ELF-1 (cell line): ENCODE data around the gene CPD.
A peak's percentile ranks its signal among the peaks of the same experiment; 100 is the strongest.

Experiments
- DNase-seq: peaks from one replicate; pipeline ENCODE4 v3.0.0-alpha.2; 2016; ENCODE audit warnings: low read depth, low spot score

Gene CPD

DNA sequence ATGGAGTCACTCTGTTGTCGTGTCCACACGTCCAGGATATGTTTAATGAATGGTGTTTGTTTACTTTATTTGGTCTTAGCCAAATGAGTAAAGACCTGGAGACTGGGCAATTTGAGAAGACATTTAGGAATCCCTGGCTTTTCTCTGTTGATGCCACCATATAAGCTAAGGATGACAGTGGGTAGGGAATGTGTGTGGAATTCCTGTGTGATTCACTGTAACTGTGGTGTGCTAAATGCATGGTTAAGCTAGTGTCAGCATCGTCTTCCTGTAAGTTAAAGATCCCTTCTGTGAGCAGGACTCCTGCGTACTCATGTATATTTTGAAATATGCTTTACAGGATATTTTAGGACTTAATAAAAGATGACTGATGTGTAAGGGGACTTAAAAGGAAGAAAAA is 124.8 kb downstream of the CPD start:
- DNase-seq, result no peak

DNA sequence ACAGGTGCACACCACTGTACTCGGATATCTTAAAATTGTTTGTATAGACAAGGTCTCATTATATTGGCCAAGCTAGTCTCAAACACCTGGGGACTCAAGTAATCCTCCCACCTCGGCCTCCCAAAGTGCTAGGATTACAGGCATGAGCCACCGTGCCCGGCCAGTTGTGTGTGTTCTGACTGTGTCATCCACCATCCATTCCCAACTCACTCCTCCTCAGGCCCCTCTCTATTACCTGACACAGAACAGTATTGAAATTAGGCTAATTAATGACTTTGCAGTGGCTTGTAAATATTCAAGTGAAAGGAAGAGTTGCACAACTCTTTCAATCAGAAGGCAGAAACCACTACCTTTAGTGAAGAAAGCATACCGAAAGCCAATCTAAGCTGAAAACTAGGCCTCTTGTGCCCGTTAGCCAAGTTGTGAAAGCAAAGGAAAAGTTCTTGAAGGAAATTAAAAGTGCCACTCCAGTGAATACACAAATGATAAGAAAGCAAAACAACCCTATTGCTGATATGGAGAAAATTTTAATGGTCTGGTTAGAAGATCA is 127.2 kb downstream of the CPD start:
- no peak for DNase-seq

DNA sequence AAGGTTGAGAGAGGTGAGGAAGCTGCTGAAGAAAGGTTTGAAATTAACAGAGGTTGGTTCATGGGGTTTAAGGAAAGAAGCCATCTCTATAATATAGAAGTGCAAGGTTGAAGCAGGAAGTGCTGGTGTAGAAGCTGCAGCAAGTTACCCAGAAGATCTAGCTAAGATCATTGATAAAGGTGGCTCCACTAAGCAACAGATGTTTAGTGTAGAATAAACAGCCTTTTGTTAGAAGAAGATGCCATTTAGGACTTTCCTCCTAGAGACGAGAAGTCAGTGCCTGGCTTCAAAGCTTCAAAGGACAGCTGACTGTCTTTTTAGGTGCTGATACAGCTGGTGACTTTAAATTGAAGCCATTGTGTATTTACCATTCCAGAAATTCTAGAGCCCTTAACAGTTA is 127.8 kb downstream of the CPD start:
- peak; percentile 11 for DNase-seq

DNA sequence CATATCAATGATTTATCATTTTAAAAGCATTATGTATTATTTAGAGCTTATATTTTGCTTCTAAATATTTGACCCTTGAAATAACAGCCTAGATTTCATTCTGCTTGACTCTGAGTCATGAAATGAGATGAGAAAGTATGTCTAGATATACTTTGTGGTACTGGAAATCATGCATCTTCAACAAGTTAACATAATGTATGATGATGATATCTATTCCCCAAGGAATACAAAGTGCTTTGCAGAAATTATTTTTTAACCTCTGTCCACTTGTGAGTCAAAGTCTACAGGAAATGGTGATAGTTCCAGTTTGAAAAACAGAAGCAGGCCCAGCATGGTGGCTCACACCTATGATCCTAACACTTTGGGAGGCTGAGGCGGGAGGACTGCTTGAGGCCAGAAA is 134.6 kb downstream of the CPD start:
- no peak for DNase-seq

DNA sequence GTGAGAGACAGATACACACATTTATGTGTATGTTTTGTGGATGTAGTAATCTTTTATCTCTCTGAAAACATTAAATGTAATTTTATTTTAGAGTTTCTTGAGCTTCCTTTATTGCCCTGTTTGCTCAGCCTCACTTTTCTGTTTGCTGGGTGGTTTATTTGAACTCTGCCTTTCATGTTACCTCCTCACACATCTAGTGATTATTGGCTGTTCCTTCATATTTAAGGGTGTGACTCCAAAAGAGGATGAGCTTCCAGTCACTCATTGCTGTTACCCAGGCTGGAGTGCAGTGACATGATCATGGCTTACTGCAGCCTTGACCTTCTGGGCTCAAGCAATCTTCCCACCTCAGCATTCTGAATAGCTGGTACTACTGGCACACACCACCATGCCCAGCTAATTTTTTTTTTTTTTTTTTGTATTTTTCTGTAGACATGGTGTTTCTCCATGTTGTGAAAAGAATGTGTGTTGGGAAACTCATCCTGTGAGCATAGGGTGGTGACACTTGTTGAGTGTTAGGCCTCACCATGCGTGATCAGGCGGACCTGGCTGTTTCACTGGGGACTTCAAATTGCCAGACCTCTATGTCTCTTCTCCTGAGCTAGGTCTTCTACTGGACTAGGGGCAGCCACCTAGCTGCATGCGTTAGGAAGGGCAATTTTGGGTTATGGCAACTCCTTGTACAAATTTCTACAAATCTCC is 136.3 kb downstream of the CPD start:
- no peak for DNase-seq

DNA sequence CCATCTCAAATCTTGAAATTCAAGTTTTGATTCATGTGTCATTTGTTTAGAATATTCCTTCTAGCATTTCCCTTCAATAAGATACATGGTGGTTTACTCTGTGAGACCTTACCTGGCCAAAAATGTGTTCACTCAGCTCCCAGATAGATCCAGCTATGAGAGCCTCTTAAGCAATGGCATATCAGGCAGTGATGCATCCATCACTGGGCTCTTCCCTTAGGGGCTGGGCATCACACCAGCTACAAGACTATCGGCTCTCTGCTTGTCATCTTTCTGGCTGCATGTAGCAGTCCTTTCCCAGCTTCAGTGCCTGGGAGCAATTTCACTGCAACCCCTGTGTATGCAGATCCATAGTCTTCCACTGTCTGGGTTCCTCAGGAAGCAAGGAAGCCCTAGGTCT is 139.1 kb downstream of the CPD start:
- DNase-seq, result no peak

DNA sequence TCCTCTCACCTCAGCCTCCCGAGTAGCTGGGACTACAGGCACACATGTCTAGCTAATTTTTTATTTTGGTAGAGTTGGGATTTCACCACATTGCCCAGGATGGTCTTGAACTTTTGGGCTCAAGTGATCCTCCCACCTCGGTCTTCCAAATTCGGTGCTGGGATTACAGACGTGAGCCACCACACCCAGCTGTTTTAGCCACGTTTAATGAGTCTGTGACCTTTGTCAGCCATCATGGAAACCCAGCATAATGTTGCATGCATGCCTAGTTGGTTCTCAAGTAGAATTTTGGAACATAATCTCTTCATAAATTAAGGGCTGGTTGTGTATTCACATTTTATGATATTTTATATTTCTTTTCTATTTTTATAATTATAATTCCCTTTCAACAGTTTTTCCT is 140.4 kb downstream of the CPD start:
- DNase-seq, result no peak
